ENCODE measurements around the gene ATP5F1E.

- TF ChIP-seq CTCF (IDR thresholded peaks at IDR 0.05) (no peak), POLR2A (IDR thresholded peaks at IDR 0.05) (no peak), EP300 (IDR thresholded peaks at IDR 0.05) (no peak), POLR2AphosphoS5 (IDR thresholded peaks at IDR 0.05) (no peak)
Measured at GRCh38 chr20:59008715-59009336, 23.3 kb downstream of the ATP5F1E start.

All from upper lobe of left lung (tissue), 4 donors.